Measurements from ENCODE around the gene CNTN5. TPM values are rescaled to one million over a fixed set of nuclear protein-coding genes. Genes with fewer than 3 reads are reported as not detected.

CNTN5 gene
- total and polyA plus RNA-seq, 10 of the 15 experiments (the other 5 are each of a cell fraction or from before 2014, with no cell fraction given): 0.01 TPM; not detected in 9

DNA sequence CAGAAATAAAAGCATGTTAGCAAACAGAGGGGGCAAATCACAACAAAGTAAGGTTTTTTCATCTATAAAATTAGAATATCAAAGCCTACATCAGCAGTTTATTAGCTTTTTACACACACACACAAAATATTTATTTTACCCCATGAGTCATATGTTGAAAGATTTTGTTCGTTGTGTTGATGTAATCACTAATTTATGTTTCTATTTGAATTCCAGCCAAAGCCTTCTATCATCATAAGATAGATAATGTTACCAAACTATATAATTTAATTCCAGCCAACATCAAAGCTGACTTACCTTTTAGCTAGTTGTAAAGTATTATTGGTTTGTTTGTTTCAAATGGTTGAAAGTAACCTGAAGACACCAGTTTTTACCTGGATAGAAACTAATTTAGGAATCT, 1208.3 kb downstream of the CNTN5 start:
- no peaks in the 10 kb centered on the region for H3K9me3 ChIP-seq (replicated peaks; ENCODE audit: control insufficient read depth, insufficient read depth, low read length)
- no peak for FAIRE-seq

More for the DNA sequence above, 1208.3 kb downstream of the CNTN5 start:
- TF ChIP-seq RFX5 (IDR thresholded peaks at IDR 0.05; ENCODE audit: low read depth, low read length): no peak
- no peak for TF ChIP-seq SIN3A (IDR thresholded peaks at IDR 0.05; ENCODE audit: low read depth, low read length)
- TF ChIP-seq SUZ12 (IDR thresholded peaks at IDR 0.05; ENCODE audit: unreplicated experiment): no peak
- no peak for TF ChIP-seq RB1 (IDR thresholded peaks at IDR 0.05; ENCODE audit: borderline replicate concordance)
- TF ChIP-seq, protein P1, sequence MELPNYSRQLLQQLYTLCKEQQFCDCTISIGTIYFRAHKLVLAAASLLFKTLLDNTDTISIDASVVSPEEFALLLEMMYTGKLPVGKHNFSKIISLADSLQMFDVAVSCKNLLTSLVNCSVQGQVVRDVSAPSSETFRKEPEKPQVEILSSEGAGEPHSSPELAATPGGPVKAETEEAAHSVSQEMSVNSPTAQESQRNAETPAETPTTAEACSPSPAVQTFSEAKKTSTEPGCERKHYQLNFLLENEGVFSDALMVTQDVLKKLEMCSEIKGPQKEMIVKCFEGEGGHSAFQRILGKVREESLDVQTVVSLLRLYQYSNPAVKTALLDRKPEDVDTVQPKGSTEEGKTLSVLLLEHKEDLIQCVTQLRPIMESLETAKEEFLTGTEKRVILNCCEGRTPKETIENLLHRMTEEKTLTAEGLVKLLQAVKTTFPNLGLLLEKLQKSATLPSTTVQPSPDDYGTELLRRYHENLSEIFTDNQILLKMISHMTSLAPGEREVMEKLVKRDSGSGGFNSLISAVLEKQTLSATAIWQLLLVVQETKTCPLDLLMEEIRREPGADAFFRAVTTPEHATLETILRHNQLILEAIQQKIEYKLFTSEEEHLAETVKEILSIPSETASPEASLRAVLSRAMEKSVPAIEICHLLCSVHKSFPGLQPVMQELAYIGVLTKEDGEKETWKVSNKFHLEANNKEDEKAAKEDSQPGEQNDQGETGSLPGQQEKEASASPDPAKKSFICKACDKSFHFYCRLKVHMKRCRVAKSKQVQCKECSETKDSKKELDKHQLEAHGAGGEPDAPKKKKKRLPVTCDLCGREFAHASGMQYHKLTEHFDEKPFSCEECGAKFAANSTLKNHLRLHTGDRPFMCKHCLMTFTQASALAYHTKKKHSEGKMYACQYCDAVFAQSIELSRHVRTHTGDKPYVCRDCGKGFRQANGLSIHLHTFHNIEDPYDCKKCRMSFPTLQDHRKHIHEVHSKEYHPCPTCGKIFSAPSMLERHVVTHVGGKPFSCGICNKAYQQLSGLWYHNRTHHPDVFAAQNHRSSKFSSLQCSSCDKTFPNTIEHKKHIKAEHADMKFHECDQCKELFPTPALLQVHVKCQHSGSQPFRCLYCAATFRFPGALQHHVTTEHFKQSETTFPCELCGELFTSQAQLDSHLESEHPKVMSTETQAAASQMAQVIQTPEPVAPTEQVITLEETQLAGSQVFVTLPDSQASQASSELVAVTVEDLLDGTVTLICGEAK (IDR thresholded peaks at IDR 0.05; ENCODE audit: borderline replicate concordance): no peak
- TF ChIP-seq RUNX3 (IDR thresholded peaks at IDR 0.05; ENCODE audit: low read length): no peak
- no peak for TF ChIP-seq RCOR1 (conservative IDR thresholded peaks at IDR 0.05; ENCODE audit: low read depth, low read length)
- ATAC-seq: no peak
- intact Hi-C loops (cut with micrococcal nuclease; ENCODE audit: unreplicated experiment): no loop called here
- Histone ChIP-seq H3K4me1 (ENCODE audit: control insufficient read depth, insufficient read depth, low read length) (no peaks in the 10 kb centered on the region), H2AFZ (ENCODE audit: control insufficient read depth, low read depth, low read length) (no peak overlapping the region), H4K20me1 (ENCODE audit: control insufficient read depth, insufficient read depth) (no peaks in the 10 kb centered on the region; the same call in 1 of the 2 replicates), H3K79me2 (ENCODE audit: control insufficient read depth, insufficient read depth, low read length) (no peaks in the 10 kb centered on the region), H3K27ac (ENCODE audit: control insufficient read depth, insufficient read depth) (no peak overlapping the region), H3K4me3 (no peak overlapping the region), H3K27me3 (replicated peaks in 1 of 2; ENCODE audit: control insufficient read depth in 2 of 2, insufficient read depth in 2 of 2, low read length in 1 of 2) (no peaks in the 10 kb centered on the region), H3K9ac (ENCODE audit: control insufficient read depth, insufficient read depth, low read length) (no peak overlapping the region), H3K4me2 (ENCODE audit: control insufficient read depth, insufficient read depth) (no peak overlapping the region), H3K36me3 (ENCODE audit: control insufficient read depth in 2 of 2, insufficient read depth in 2 of 2, low read length in 1 of 2) (no peaks in the 10 kb centered on the region)
- in situ Hi-C loops (cut with MboI): no loop called here
- 5% methylated on average over 1 of the region's 1 CpG for WGBS (ENCODE audit: insufficient coverage, insufficient replicate concordance, low lambda C conversion rate, missing lambda C conversion rate)
- BruUV-seq (replicated peaks): no TSS peak
- ChIA-PET CTCF (interaction anchor here (0.8 kb wide), 1 partner anchor 10 kb away, joined by 3 read pairs; no protein-coding TSS in a partner anchor), SMC1A (ENCODE audit: uncharacterized antibody, unreplicated experiment) (interaction anchor here (1.3 kb wide), 1 partner anchor 10 kb away, joined by 3 read pairs; no protein-coding TSS in a partner anchor), RAD21 (ENCODE audit: unreplicated experiment) (no interaction called here), POLR2A (no interaction called here)
- DNase-seq (ENCODE audit: low read depth, low spot score): no peak
